Measurements from ENCODE around the gene C4A.
"Not testable (repeated sequence)": the region's sequence is repeated elsewhere in the genome, so short reads cannot be mapped to it uniquely, and the experiment has no call there.

C4A gene

DNA sequence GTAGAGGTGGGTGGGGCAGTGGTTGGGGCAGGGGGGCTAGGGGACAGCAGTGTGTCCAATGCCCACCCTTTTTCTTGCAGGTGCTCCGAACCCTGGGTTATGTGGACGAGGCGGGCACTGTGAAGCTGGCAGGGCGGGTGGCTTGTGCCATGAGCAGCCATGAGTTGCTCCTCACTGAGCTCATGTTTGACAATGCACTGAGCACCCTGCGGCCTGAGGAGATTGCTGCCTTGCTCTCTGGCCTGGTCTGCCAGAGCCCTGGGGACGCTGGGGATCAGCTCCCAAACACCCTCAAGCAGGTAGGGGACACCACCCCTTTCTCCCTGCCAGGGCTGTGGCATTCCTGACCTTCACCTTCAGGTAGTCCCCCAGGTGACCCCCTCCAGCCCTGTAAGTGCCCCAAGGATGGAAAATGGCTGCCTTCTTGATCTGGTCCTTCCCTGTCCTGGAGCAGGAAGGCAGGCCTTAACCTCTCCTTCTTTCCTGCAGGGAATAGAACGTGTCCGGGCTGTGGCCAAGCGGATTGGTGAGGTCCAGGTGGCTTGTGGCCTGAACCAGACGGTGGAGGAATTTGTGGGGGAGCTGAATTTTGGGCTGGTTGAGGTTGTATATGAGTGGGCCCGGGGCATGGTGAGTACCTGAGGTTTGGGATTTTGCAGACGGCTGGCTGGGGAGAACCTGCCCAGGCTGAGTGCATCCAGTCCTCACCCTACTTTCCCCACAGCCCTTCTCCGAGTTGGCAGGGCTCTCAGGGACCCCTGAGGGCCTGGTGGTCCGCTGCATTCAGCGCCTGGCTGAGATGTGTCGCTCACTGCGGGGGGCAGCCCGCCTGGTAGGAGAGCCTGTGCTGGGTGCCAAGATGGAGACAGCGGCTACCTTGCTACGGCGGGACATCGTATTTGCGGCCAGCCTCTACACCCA is 12.8 kb upstream of the C4A start:
- Histone ChIP-seq H3K4me1 (ENCODE audit: control insufficient read depth in 5 of 5, insufficient read depth in 5 of 5, low read length in 5 of 5) (peaks cover 3 to 35% (median 27%) of the 10 kb centered on the region in 5 donors), H3K27ac (ENCODE audit: low read depth, low read length) (no peak overlapping the region), H3K27me3 (ENCODE audit: control insufficient read depth in 5 of 5, insufficient read depth in 4 of 5, low read length in 5 of 5) (no peaks in the 10 kb centered on the region), H3K9ac (ENCODE audit: low read length in 5 of 5) (no peak overlapping the region), H3K36me3 (ENCODE audit: control insufficient read depth in 5 of 5, insufficient read depth in 5 of 5, low read length in 5 of 5) (peaks cover 0 to 68% (median 62%) of the 10 kb centered on the region in 5 donors), H3K9me3 (ENCODE audit: control insufficient read depth in 5 of 5, low read length in 5 of 5) (no peaks in the 10 kb centered on the region), H3K4me3 (ENCODE audit: low read depth in 1 of 5, low read length in 5 of 5) (no peak overlapping the region)

DNA sequence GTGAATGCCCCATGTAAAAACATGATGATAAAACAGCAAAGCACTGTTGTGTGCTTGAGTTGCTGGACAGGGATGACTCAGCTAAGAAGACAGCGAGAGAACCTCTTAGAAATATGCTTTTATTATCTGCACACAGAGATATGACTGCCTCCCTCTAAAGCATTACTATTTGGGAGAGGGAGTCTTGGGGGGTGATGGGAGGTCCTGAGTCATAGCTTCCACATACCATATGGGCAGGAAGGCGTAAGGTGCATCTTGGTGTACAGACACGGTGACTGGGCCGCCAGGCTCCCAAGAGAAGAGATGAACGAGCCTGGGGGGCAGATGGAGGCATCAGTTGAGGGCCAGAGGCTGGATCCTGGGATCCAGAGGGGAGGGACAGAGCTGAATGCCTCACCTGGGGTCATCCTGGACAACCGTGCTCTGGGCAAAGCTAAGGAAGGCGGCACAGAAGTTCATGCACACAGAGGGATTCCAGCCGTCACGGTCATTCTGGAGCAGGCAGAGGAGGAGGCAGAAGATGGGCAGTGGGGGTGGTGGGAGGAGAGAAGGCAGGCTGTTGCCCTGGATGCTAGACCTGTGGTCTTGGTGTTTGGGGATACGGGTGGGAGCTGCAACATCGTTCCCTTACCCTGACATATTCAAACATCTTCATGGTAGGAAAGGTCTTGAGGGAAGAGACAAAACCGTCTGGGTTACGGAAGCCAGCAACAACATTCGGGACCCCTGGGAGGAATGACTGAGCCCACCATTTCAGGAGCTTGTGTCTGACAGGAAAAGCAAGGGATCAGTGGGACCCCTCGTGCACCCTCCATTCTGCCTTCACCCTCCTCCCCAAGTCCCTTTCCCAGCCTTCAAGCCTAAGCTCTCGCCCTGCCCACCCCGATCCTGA is 11.9 kb upstream of the C4A start:
- peaks cover 0 to 59% (median 55%) of the 10 kb centered on the region in 5 donors for H3K36me3 ChIP-seq (ENCODE audit: control insufficient read depth in 5 of 5, insufficient read depth in 5 of 5, low read length in 5 of 5)
- H3K9ac ChIP-seq (ENCODE audit: low read length in 5 of 5), result peak overlapping the region in 1 of 5 donors; percentile 78
- H3K27me3 ChIP-seq (ENCODE audit: control insufficient read depth in 5 of 5, insufficient read depth in 4 of 5, low read length in 5 of 5), result no peaks in the 10 kb centered on the region
- peak overlapping the region in 1 of 5 donors; percentile 85 for H3K4me3 ChIP-seq (ENCODE audit: low read depth in 1 of 5, low read length in 5 of 5)
- peaks cover 3 to 35% (median 27%) of the 10 kb centered on the region in 5 donors for H3K4me1 ChIP-seq (ENCODE audit: control insufficient read depth in 5 of 5, insufficient read depth in 5 of 5, low read length in 5 of 5)
- H3K27ac ChIP-seq (ENCODE audit: low read depth, low read length), result peak overlapping the region; percentile 94
- no peaks in the 10 kb centered on the region for H3K9me3 ChIP-seq (ENCODE audit: control insufficient read depth in 5 of 5, low read length in 5 of 5)

GRCh38 chr6:31970604-31971271 is 11.1 kb upstream of the C4A start:
- Histone ChIP-seq H3K9me3 (ENCODE audit: control insufficient read depth in 5 of 5, low read length in 5 of 5) (no peaks in the 10 kb centered on the region), H3K4me1 (ENCODE audit: control insufficient read depth in 5 of 5, insufficient read depth in 5 of 5, low read length in 5 of 5) (peaks cover 3 to 35% (median 27%) of the 10 kb centered on the region in 5 donors), H3K27me3 (ENCODE audit: control insufficient read depth in 5 of 5, insufficient read depth in 4 of 5, low read length in 5 of 5) (no peaks in the 10 kb centered on the region), H3K4me3 (ENCODE audit: low read depth in 1 of 5, low read length in 5 of 5) (peak overlapping the region in 4 of 5 donors; percentile 85 to 93 (median 90)), H3K9ac (ENCODE audit: low read length in 5 of 5) (peak overlapping the region; percentile 77 to 92 (median 80)), H3K36me3 (ENCODE audit: control insufficient read depth in 5 of 5, insufficient read depth in 5 of 5, low read length in 5 of 5) (peaks cover 0 to 51% (median 48%) of the 10 kb centered on the region in 5 donors), H3K27ac (ENCODE audit: low read depth, low read length) (peak overlapping the region; percentile 94)

DNA sequence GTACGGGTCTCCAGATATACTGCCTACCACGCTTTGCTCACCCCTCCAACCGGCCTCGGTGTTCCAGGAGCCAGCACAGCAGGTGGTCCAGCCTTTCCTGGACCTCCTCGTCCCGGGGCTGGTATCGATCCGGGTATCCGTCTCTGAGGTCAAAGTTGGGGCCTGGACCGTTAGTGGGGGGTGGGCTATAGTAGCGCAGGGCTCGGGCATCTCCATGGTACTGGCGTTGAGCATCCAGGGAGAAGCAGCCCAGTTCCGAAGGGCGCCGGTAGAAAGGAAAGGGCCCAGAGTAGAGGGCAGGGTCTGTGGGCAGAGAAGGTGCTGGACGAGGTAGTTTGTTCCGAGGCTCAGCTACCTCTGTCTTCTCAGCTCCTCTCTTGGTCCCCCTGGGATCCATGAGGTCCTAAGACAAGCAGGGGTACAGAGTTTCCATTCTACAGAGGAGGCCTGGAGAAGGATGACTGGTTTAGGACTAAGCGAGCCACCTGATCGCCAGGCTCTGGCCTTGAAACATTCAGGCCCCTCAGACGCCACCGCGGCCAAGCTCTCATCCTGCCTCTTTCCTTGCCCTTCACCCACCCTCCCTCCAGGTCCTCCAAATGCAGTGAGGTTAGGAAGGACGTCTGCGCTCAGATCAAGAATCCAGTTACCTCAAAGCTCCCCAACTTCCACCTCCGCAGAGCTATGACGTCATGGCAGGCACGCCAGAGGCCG is 10.4 kb upstream of the C4A start:
- H3K36me3 ChIP-seq (ENCODE audit: control insufficient read depth in 5 of 5, insufficient read depth in 5 of 5, low read length in 5 of 5), result peaks cover 0 to 44% (median 41%) of the 10 kb centered on the region in 5 donors
- peak overlapping the region; percentile 85 to 93 (median 89) for H3K4me3 ChIP-seq (ENCODE audit: low read depth in 1 of 5, low read length in 5 of 5)
- peak overlapping the region; percentile 77 to 92 (median 80) for H3K9ac ChIP-seq (ENCODE audit: low read length in 5 of 5)
- H3K27ac ChIP-seq (ENCODE audit: low read depth, low read length), result peak overlapping the region; percentile 94
- H3K27me3 ChIP-seq (ENCODE audit: control insufficient read depth in 5 of 5, insufficient read depth in 4 of 5, low read length in 5 of 5), result no peaks in the 10 kb centered on the region
- H3K4me1 ChIP-seq (ENCODE audit: control insufficient read depth in 5 of 5, insufficient read depth in 5 of 5, low read length in 5 of 5), result peaks cover 3 to 35% (median 27%) of the 10 kb centered on the region in 5 donors
- no peaks in the 10 kb centered on the region for H3K9me3 ChIP-seq (ENCODE audit: control insufficient read depth in 5 of 5, low read length in 5 of 5)

DNA sequence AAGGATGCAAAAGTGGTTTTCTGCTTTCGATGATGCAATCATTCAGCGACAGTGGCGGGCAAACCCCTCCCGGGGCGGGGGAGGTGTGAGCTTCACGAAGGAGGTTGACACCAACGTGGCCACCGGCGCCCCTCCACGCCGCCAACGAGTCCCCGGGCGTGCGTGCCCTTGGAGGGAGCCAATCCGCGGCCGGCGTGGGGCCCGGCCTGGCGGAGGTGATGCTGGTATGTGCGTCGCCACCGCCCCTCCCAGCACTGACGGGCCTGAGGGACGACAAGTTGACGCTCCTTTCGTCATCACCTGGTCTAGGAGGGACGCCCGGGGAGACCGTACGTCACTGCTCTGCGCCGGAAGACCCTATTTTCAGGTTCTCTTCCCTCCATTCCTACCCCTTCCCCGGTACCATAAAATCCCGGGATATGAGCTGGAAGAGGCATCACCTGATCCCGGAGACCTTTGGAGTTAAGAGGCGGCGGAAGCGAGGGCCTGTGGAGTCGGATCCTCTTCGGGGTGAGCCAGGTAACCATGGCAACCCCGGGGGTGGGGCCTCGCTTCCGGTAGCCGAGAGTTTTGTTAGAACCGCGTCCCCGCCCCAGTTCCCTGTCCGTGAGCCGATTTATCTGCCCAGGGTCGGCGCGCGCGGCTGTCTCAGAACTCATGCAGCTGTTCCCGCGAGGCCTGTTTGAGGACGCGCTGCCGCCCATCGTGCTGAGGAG is 9.7 kb upstream of the C4A start, which contains the start of gene DXO:
Gene DXO (minus strand): TSS at position 146 of the 716 bp plus-strand sequence. CDS start 463 bp downstream, outside the sequence.
- Histone ChIP-seq H3K27me3 (ENCODE audit: control insufficient read depth in 5 of 5, insufficient read depth in 4 of 5, low read length in 5 of 5) (no peaks in the 10 kb centered on the region), H3K9ac (ENCODE audit: low read length in 5 of 5) (peak within 1 kb of the TSS; percentile 77 to 92 (median 80)), H3K36me3 (ENCODE audit: control insufficient read depth in 5 of 5, insufficient read depth in 5 of 5, low read length in 5 of 5) (peaks cover 0 to 37% (median 34%) of the 10 kb centered on the region in 5 donors), H3K4me3 (ENCODE audit: low read depth in 1 of 5, low read length in 5 of 5) (peak within 1 kb of the TSS; percentile 85 to 96 (median 92)), H3K4me1 (ENCODE audit: control insufficient read depth in 5 of 5, insufficient read depth in 5 of 5, low read length in 5 of 5) (peaks cover 3 to 35% (median 27%) of the 10 kb centered on the region in 5 donors), H3K9me3 (ENCODE audit: control insufficient read depth in 5 of 5, low read length in 5 of 5) (no peaks in the 10 kb centered on the region), H3K27ac (ENCODE audit: low read depth, low read length) (peak within 1 kb of the TSS; percentile 94)

GRCh38 chr6:31972709-31973350 is 9.0 kb upstream of the C4A start:
- peak overlapping the region; percentile 56 to 86 (median 78) for H3K9ac ChIP-seq (ENCODE audit: low read length in 5 of 5)
- H3K27ac ChIP-seq (ENCODE audit: low read depth, low read length), result peak overlapping the region; percentile 94
- H3K4me3 ChIP-seq (ENCODE audit: low read depth in 1 of 5, low read length in 5 of 5), result peak overlapping the region; percentile 85 to 96 (median 92)
- no peaks in the 10 kb centered on the region for H3K27me3 ChIP-seq (ENCODE audit: control insufficient read depth in 5 of 5, insufficient read depth in 4 of 5, low read length in 5 of 5)
- peaks cover 0 to 30% (median 27%) of the 10 kb centered on the region in 5 donors for H3K36me3 ChIP-seq (ENCODE audit: control insufficient read depth in 5 of 5, insufficient read depth in 5 of 5, low read length in 5 of 5)
- H3K9me3 ChIP-seq (ENCODE audit: control insufficient read depth in 5 of 5, low read length in 5 of 5), result no peaks in the 10 kb centered on the region
- H3K4me1 ChIP-seq (ENCODE audit: control insufficient read depth in 5 of 5, insufficient read depth in 5 of 5, low read length in 5 of 5), result peaks cover 3 to 35% (median 27%) of the 10 kb centered on the region in 5 donors

DNA sequence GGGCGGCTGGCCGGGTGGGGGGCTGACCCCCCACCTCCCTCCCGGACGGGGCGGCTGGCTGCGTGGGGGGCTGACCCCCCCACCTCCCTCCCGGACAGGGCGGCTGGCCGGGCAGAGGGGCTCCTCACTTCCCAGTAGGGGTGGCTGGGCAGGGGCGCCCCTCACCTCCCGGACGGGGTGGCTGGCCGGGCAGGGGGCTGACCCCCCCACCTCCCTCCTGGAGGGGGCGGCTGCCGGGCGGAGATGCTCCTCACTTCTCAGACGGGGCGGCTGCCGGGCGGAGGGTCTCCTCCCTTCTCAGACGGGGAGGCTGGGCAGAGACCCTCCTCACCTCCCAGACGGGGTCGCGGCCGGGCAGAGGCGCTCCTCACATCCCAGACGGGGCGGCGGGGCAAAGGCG is 5.8 kb upstream of the C4A start:
- not testable (repeated sequence) for H3K27me3 ChIP-seq (ENCODE audit: control insufficient read depth in 5 of 5, insufficient read depth in 4 of 5, low read length in 5 of 5); H3K4me3 ChIP-seq (ENCODE audit: low read depth in 1 of 5, low read length in 5 of 5); H3K27ac ChIP-seq (ENCODE audit: low read depth, low read length); H3K9ac ChIP-seq (ENCODE audit: low read length in 5 of 5); H3K9me3 ChIP-seq (ENCODE audit: control insufficient read depth in 5 of 5, low read length in 5 of 5)
- Histone ChIP-seq H3K36me3 (ENCODE audit: control insufficient read depth in 5 of 5, insufficient read depth in 5 of 5, low read length in 5 of 5) (peaks cover 3 to 18% (median 14%) of the 10 kb centered on the region in 5 donors), H3K4me1 (ENCODE audit: control insufficient read depth in 5 of 5, insufficient read depth in 5 of 5, low read length in 5 of 5) (peaks cover 3 to 23% (median 17%) of the 10 kb centered on the region in 5 donors)

DNA sequence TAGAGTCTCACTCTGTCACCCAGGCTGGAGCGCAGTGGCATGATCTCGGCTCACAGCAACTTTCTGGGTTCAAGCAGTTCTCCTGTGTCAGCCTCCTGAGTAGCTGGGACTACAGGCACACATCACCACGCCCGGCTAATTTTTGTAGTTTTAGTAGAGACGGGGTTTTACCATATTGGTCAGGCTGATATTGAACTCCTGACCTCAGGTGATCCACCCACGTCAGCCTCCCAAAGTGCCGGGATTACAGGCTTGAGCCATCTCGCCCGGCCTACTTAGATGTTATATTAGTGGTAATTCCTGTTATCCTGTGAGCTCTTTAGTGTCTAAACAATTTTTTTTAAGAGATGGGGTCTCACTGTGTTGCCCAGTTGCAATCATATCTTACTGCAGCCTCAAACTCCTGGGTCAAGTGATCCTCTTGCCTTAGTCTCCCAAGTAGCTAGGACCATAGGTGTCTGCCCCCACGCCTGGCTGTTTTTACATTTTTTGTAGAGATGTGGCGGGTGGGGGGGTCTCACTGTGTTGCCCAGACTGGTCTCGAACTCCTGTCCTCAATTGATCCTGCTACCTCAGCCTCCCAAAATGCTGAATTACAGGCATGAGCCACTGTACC is 3.9 kb upstream of the C4A start:
- Histone ChIP-seq H3K9ac (ENCODE audit: low read length in 5 of 5) (no peak overlapping the region), H3K4me1 (ENCODE audit: control insufficient read depth in 5 of 5, insufficient read depth in 5 of 5, low read length in 5 of 5) (peaks cover 2 to 6% (median 5%) of the 10 kb centered on the region in 5 donors)

More for the DNA sequence above, 3.9 kb upstream of the C4A start:
- no peaks in the 10 kb centered on the region for H3K9me3 ChIP-seq (ENCODE audit: control insufficient read depth in 5 of 5, low read length in 5 of 5)
- H3K36me3 ChIP-seq (ENCODE audit: control insufficient read depth in 5 of 5, insufficient read depth in 5 of 5, low read length in 5 of 5), result peaks cover 3 to 18% (median 14%) of the 10 kb centered on the region in 5 donors
- H3K27me3 ChIP-seq (ENCODE audit: control insufficient read depth in 5 of 5, insufficient read depth in 4 of 5, low read length in 5 of 5), result no peaks in the 10 kb centered on the region
- H3K4me3 ChIP-seq (ENCODE audit: low read depth in 1 of 5, low read length in 5 of 5), result no peak overlapping the region
- no peak overlapping the region for H3K27ac ChIP-seq (ENCODE audit: low read depth, low read length)

All from subcutaneous abdominal adipose tissue (tissue), 5 donors.